K562 (cell line): ENCODE data around the gene RERE. TPM values are rescaled to one million over a fixed set of nuclear protein-coding genes. Genes with fewer than 3 reads are reported as not detected.

Experiments
- ATAC-seq: fragments of 200-7000 bp; cut with Tn5 transposase; 3 replicates; pipeline ENCODE4 v1.9.1; 2020; ENCODE audit warnings: moderate library complexity
- BruUV-seq: library from RNA; stranded (reverse); fragments of 400-500 nt; replicated peaks from 2 replicates; lab custom pipeline; 2021; lab: Mats Ljungman, UMichigan
- CTCF ChIA-PET: fragments of 300-600 bp; formaldehyde crosslinking; extraction: SDS; loops from one replicate; lab custom pipeline; 2021; ENCODE audit warnings: low intra/inter-chr PET ratio; lab: Yijun Ruan, JAX
- POLR2A ChIA-PET: fragments of 300-600, 350-650 bp; sonication (Branson Sonifier 250); formaldehyde crosslinking; extraction: SDS; loops from one replicate; lab custom pipeline; 2021; ENCODE audit warnings: antibody characterized with exemption, inconsistent platforms; lab: Yijun Ruan, JAX
- DNase-seq, 4 experiments: peaks; one replicate each; pipeline versions ENCODE4 v3.0.0 to v3.0.0-alpha.2; 2011 to 2018; ENCODE audit warnings: low spot score in 3 of 4, mixed read lengths in 3 of 4; ENCODE audit errors: extremely low read depth in 1 of 4
- FAIRE-seq: peaks from 2 replicates; lab custom pipeline; 2011; peaks lifted over from hg19 to GRCh38; lab: Jason Lieb, UNC
- H2AFZ ChIP-seq: 2 replicates; pipeline ENCODE4 v1.6.0; 2011; ENCODE audit warnings: low read depth, low read length, control low read depth, inconsistent platforms
- H3K27ac ChIP-seq: fragments of 200-600 bp; 3 replicates; pipeline ENCODE4 v1.8.0; 2011; ENCODE audit warnings: low read depth, mild to moderate bottlenecking, control low read depth, inconsistent platforms, low read length, moderate library complexity, mixed read lengths; ENCODE audit errors: extremely low read depth
- H3K27me3 ChIP-seq, 2 experiments: fragments of 300-600 bp in 1 of 2; 2 replicates in 1 of 2; 3 replicates in 1 of 2; pipeline versions ENCODE4 v1.6.0 to v1.8.0; 2011; ENCODE audit warnings: inconsistent platforms in 2 of 2, low read length in 2 of 2, mild to moderate bottlenecking in 1 of 2, mixed read lengths in 1 of 2, moderate library complexity in 1 of 2; ENCODE audit not compliant: control insufficient read depth in 2 of 2, insufficient read depth in 2 of 2
- H3K36me3 ChIP-seq: fragments of 300-600 bp; 3 replicates; pipeline ENCODE4 v1.8.0; 2011; ENCODE audit warnings: mild to moderate bottlenecking, low read length, inconsistent platforms; ENCODE audit not compliant: control insufficient read depth, insufficient read depth
- H3K4me1 ChIP-seq, 2 experiments: fragments of 200-600 bp in 1 of 2; replicated peaks in 1 of 2; 2 replicates in 1 of 2; 3 replicates in 1 of 2; pipeline versions ENCODE4 v1.5.1 to v1.8.0; 2011; ENCODE audit warnings: inconsistent platforms in 2 of 2, low read length in 2 of 2, mild to moderate bottlenecking in 1 of 2, mixed read lengths in 1 of 2, moderate library complexity in 1 of 2; ENCODE audit not compliant: control insufficient read depth in 2 of 2, insufficient read depth in 2 of 2
- H3K4me2 ChIP-seq: 2 replicates; pipeline ENCODE4 v1.6.1; 2011; ENCODE audit warnings: low read length, control low read depth, inconsistent platforms, mixed read lengths; ENCODE audit not compliant: insufficient read depth
- H3K4me3 ChIP-seq: fragments of 200-600 bp; sonication (generic), shearing (Covaris generic); 2 replicates; pipeline ENCODE4 v1.5.1; 2016; ENCODE audit warnings: control low read depth, inconsistent platforms
- H3K79me2 ChIP-seq: fragments of 200-600 bp; 3 replicates; pipeline ENCODE4 v1.8.0; 2011; ENCODE audit warnings: low read length, inconsistent platforms; ENCODE audit not compliant: control insufficient read depth, insufficient read depth
- H3K9ac ChIP-seq, 2 experiments: 2 replicates each; pipeline versions ENCODE4 v1.6.0 to v1.6.1; 2011; ENCODE audit warnings: low read depth in 2 of 2, low read length in 2 of 2, control low read depth in 1 of 2, inconsistent platforms in 1 of 2, mild to moderate bottlenecking in 1 of 2, mixed read lengths in 1 of 2; ENCODE audit not compliant: insufficient read depth in 1 of 2
- H3K9me1 ChIP-seq: one replicate; pipeline ENCODE4 v1.6.0; 2011; ENCODE audit warnings: inconsistent platforms, mild to moderate bottlenecking, low read length, moderate library complexity; ENCODE audit not compliant: control insufficient read depth, insufficient read depth
- H3K9me3 ChIP-seq: replicated peaks from 2 replicates; pipeline ENCODE4 v1.5.1; 2011; ENCODE audit warnings: low read depth, low read length, inconsistent platforms; ENCODE audit not compliant: control insufficient read depth, insufficient read depth
- H4K20me1 ChIP-seq: replicated peaks from 2 replicates; pipeline ENCODE4 v1.6.1; 2011; ENCODE audit warnings: low read length, inconsistent platforms, mixed read lengths; ENCODE audit not compliant: control insufficient read depth, insufficient read depth
- BCOR ChIP-seq: fragments of 450-650 bp; IDR thresholded peaks from 2 replicates; pipeline ENCODE4 v1.6.1; 2016
- EZH2 ChIP-seq: IDR thresholded peaks from 2 replicates; pipeline ENCODE4 v1.6.1; 2012; ENCODE audit warnings: low read depth, mild to moderate bottlenecking, inconsistent platforms, low read length, borderline replicate concordance
- FOSL1 ChIP-seq: fragments of 200-800 bp; sonication (Bioruptor generic); conservative IDR thresholded peaks from 2 replicates; pipeline ENCODE4 v1.6.1; 2016; ENCODE audit warnings: missing genetic modification characterization, missing compliant biosample characterization
- JUN ChIP-seq, 2 experiments: sonication (generic) in 1 of 2; formaldehyde crosslinking in 1 of 2; IDR thresholded peaks; 2 replicates each; pipeline versions ENCODE4 v1.6.1 to v1.8.0; 2012 to 2022; ENCODE audit warnings: borderline replicate concordance in 2 of 2, mild to moderate bottlenecking in 2 of 2, improper control_type of control experiment in 1 of 2, low read depth in 1 of 2, low read length in 1 of 2, missing genetic modification reagents in 1 of 2
- KDM1A ChIP-seq, 2 experiments: fragments of 450-650 bp; IDR thresholded peaks; 2 replicates each; pipeline ENCODE4 v1.6.1; 2016; ENCODE audit warnings: mild to moderate bottlenecking in 2 of 2
- MAFG ChIP-seq: fragments of 450-650 bp; conservative IDR thresholded peaks from 2 replicates; pipeline ENCODE4 v1.6.1; 2016; ENCODE audit warnings: missing genetic modification characterization, missing compliant biosample characterization
- NONO ChIP-seq, 2 experiments: fragments of 200-400 bp in 1 of 2; fragments of 450-650 bp in 1 of 2; formaldehyde crosslinking in 1 of 2; IDR thresholded peaks; 2 replicates each; pipeline ENCODE4 v1.6.1; 2017; ENCODE audit warnings: low read depth in 2 of 2, mild to moderate bottlenecking in 2 of 2, moderate library complexity in 2 of 2, low read length in 1 of 2
- NR2C1 ChIP-seq, 2 experiments: fragments of 450-650 bp; IDR thresholded peaks; 2 replicates each; pipeline ENCODE4 v1.6.1; 2017; ENCODE audit warnings: mild to moderate bottlenecking in 2 of 2, antibody characterized with exemption in 1 of 2, inconsistent platforms in 1 of 2, missing compliant biosample characterization in 1 of 2, missing genetic modification characterization in 1 of 2
- SMARCE1 ChIP-seq: fragments of 450-650 bp; IDR thresholded peaks from 2 replicates; pipeline ENCODE4 v1.7.1; 2016; ENCODE audit warnings: mild to moderate bottlenecking
- XRCC5 ChIP-seq: fragments of 200-400 bp; formaldehyde crosslinking; IDR thresholded peaks from 2 replicates; pipeline ENCODE4 v1.6.1; 2017; ENCODE audit warnings: low read depth, mild to moderate bottlenecking, low read length
- ZNF24 ChIP-seq: fragments of 450-650 bp; IDR thresholded peaks from 2 replicates; pipeline ENCODE4 v1.6.1; 2016
- WGBS: fragments of 100-300 bp; shearing (Covaris generic); methylation state at CpG from one replicate; pipeline ENCODE4 v1.1.6; 2016; ENCODE audit warnings: low coverage, mixed read lengths; ENCODE audit not compliant: insufficient coverage; ENCODE audit errors: missing lambda C conversion rate; 5-methylcytosine and 5-hydroxymethylcytosine counted together
- in situ Hi-C: fragments of 300-500 bp; cut with MboI; formaldehyde crosslinking; loops from 4 replicates; pipeline ENCODE4 v1.15.0; 2018; ENCODE audit warnings: inconsistent platforms, mixed read lengths
- intact Hi-C: fragments of 100-400 bp; cut with micrococcal nuclease; formaldehyde crosslinking; loops from 2 replicates; pipeline ENCODE4 v1.14.2; 2022
- polyA plus RNA-seq, 8 experiments: library from polyadenylated mRNA; depleted of rRNA in 4 of 8; stranded (reverse) in 5 of 8; unstranded in 3 of 8; fragments of >200 nt; fragmentation: Nextera tagmentation in 2 of 8; fragmentation: Illumina TruSeq in 1 of 8; extraction: Ambion mirVana in 2 of 8; extraction: Trizol in 1 of 8; gene quantifications; 2 replicates each; pipeline versions ENCODE4 v1.2.1 to v1.2.3, GENCODE V29; 2011 to 2014; ENCODE audit warnings: inconsistent platforms in 1 of 8, missing spikeins in 1 of 8
- total RNA-seq, 7 experiments: library from RNA; depleted of rRNA in 6 of 7; stranded (reverse); fragments of >200 nt in 6 of 7; fragmentation: Illumina TruSeq in 2 of 7; extraction: Trizol in 2 of 7; gene quantifications; 2 replicates each; pipeline versions ENCODE4 v1.2.1 to v1.2.3, GENCODE V29; 2011 to 2021; ENCODE audit warnings: low replicate concordance in 1 of 7
- TF ChIP-seq, protein P1 (sequence below): fragments of 250-450 bp; sonication (Bioruptor Pico); IDR thresholded peaks from 2 replicates; pipeline ENCODE4 v1.8.0; 2022; ENCODE audit warnings: moderate library complexity, mild to moderate bottlenecking, inconsistent platforms
- TF ChIP-seq, protein P2 (sequence below): fragments of 250-450 bp; sonication (Bioruptor Pico); IDR thresholded peaks from 2 replicates; pipeline ENCODE4 v1.4.0; 2020; ENCODE audit warnings: borderline replicate concordance
- TF ChIP-seq, protein P3 (sequence below), 2 experiments: fragments of 450-650 bp in 1 of 2; sonication (generic) in 1 of 2; formaldehyde crosslinking in 1 of 2; IDR thresholded peaks in 1 of 2; conservative IDR thresholded peaks in 1 of 2; 2 replicates each; pipeline versions ENCODE4 v1.6.1 to v1.8.1; 2016 to 2023; ENCODE audit warnings: mild to moderate bottlenecking in 2 of 2, moderate library complexity in 2 of 2, inconsistent platforms in 1 of 2, missing genetic modification reagents in 1 of 2

The RERE gene
- total and polyA plus RNA-seq, 9 of the 15 experiments (the other 6 are each of a cell fraction or from before 2014, with no cell fraction given), result 3.0 to 51.5 (median 13.4) TPM

DNA sequence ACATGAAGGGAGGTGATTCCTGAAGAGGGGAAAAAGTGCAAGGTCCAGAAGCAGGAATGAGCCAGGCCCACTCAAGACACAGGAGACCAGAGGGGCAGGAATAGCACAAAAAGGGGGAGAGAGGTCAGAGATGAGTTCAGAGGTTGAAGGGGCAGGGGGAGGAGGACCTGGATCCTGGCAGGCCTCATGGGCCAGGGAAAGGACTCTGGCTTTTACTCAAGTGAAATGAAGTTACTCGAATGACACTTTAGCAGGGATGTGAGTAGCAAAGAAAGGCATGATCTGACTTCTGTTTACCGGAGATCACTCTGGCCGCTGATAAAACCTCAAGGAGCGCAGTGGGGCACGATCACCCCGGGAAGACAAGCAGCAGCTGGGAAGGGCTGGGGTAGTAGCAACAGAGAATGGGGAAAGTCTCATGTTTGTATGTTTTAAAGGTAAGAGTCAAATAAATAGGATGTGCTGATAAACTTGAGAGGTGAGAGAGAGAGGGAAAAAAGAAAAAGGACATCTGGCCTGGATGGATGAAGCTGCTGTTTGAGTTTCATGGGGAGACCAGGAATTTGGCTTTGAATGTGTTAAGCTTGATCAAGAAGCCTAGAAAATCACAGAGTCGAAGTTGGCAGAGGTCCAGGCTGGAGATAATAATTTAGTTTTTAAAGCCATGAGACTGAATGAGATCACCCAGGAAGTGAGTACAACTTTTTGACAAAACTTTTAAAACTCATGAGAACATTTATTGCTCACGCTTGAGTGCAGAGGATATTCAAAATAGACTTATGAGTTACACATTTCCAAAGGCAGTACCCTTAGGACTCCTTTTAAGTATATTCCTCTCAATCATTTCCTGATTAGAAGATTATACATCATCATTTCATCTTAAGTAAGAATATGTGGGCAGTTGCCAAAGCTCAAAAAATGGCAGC, 156.0 kb downstream of the RERE start:
- ATAC-seq (peak; percentile 44), FAIRE-seq (no peak), DNase-seq (peak in 2 of 4 experiments; percentile 30 to 62)
- intact Hi-C loops, result no loop called here
- POLR2A ChIA-PET, result interaction anchor here (0.6 to 1.7 kb wide), 5 partner anchors 9 to 311 kb away, joined by 3 to 5 read pairs (median 3); no protein-coding TSS in a partner anchor
- Histone ChIP-seq H3K4me3 (no peak overlapping the region), H3K9me3 (no peaks in the 10 kb centered on the region), H3K79me2 (peaks cover 74% of the 10 kb centered on the region), H3K36me3 (no peaks in the 10 kb centered on the region), H3K27me3 (no peaks in the 10 kb centered on the region), H4K20me1 (peaks cover 24% of the 10 kb centered on the region), H3K9ac (peak overlapping the region in 1 of 2 experiments; percentile 56; a peak in 1 of 4 replicates), H3K27ac (peak overlapping the region; percentile 11; the same call in 1 of the 3 replicates), H2AFZ (no peak overlapping the region), H3K4me2 (peak overlapping the region; percentile 9; the same call in 1 of the 2 replicates), H3K9me1 (peaks cover 5% of the 10 kb centered on the region), H3K4me1 (peaks cover 8 to 52% of the 10 kb centered on the region in 2 experiments; a peak in 4 of 5 replicates)
- CTCF ChIA-PET, result no interaction called here
- WGBS, result 9% methylated on average over 8 of the region's 8 CpGs
- in situ Hi-C loops, result no loop called here
- BruUV-seq, result no TSS peak
- TF ChIP-seq, protein P1, sequence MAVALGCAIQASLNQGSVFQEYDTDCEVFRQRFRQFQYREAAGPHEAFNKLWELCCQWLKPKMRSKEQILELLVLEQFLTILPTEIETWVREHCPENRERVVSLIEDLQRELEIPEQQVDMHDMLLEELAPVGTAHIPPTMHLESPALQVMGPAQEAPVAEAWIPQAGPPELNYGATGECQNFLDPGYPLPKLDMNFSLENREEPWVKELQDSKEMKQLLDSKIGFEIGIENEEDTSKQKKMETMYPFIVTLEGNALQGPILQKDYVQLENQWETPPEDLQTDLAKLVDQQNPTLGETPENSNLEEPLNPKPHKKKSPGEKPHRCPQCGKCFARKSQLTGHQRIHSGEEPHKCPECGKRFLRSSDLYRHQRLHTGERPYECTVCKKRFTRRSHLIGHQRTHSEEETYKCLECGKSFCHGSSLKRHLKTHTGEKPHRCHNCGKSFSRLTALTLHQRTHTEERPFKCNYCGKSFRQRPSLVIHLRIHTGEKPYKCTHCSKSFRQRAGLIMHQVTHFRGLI (CRISPR knock-in tag), result no peak
- TF ChIP-seq NR2C1 (IDR thresholded peaks at IDR 0.05) (peak; percentile 50; the same call in 1 of the 2 replicates), NR2C1 (tag; IDR thresholded peaks at IDR 0.05) (no peak), SMARCE1 (peak; percentile 46; the same call in 1 of the 2 replicates), JUN (IDR thresholded peaks at IDR 0.05; ENCODE audit: borderline replicate concordance, low read depth, low read length) (peak; percentile 71), JUN (CRISPR knock-in tag; IDR thresholded peaks at IDR 0.05; ENCODE audit: borderline replicate concordance) (no peak), KDM1A (IDR thresholded peaks at IDR 0.05) (peak in 1 of 2 experiments; percentile 26; a peak in 1 of 4 replicates), MAFG (tag) (no peak), FOSL1 (tag) (peak; percentile 45), ZNF24 (no peak), BCOR (no peak), NONO (IDR thresholded peaks at IDR 0.05; ENCODE audit: low read depth in 2 of 2, low read length in 1 of 2) (no peak), EZH2 (no peak), XRCC5 (no peak)
- TF ChIP-seq, protein P2, sequence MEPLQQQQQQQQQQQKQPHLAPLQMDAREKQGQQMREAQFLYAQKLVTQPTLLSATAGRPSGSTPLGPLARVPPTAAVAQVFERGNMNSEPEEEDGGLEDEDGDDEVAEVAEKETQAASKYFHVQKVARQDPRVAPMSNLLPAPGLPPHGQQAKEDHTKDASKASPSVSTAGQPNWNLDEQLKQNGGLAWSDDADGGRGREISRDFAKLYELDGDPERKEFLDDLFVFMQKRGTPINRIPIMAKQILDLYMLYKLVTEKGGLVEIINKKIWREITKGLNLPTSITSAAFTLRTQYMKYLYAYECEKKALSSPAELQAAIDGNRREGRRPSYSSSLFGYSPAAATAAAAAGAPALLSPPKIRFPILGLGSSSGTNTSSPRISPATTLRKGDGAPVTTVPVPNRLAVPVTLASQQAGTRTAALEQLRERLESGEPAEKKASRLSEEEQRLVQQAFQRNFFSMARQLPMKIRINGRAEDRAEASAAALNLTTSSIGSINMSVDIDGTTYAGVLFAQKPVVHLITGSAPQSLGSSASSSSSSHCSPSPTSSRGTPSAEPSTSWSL, result no peak
- TF ChIP-seq, protein P3, sequence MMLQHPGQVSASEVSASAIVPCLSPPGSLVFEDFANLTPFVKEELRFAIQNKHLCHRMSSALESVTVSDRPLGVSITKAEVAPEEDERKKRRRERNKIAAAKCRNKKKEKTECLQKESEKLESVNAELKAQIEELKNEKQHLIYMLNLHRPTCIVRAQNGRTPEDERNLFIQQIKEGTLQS (IDR thresholded peaks at IDR 0.05), result peak; percentile 87
- TF ChIP-seq, protein P3 (CRISPR knock-in tag; conservative IDR thresholded peaks at IDR 0.05), result no peak
